ENCODE measurements around the gene FOSL2.

The FOSL2 gene

DNA sequence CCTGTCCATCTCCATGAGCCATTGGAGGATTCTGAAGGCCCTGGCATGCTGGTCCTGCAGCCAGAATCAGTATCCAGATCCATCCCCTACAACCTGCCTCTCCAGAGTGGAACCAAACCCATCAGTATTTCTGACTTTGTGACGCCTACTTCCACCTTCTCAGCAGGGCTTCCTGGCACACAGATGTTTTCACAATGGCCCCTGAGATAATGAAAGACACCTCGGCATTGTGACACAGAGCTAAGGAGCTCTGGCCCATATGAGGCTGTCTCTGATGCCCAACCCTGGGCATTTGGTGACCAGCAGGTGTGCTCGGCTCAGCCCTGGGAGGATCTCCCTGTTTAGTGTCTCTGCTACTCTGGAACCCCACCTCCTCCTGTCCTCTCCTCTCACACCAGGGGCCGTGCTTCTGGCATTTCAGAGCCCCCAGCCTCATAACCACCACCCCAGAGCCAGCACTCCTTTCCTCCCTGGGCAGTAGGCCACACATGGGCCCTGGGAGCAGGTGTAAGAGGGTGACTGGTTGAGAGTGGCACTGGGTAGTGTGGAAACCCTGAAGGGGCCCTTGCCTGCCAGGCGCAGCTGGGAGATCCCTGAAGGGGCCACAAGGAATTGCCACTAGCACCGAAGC is 38.2 kb downstream of the FOSL2 start:
- H3K79me2 ChIP-seq (ENCODE audit: control insufficient read depth, insufficient read depth, low read length): no peaks in the 10 kb centered on the region

DNA sequence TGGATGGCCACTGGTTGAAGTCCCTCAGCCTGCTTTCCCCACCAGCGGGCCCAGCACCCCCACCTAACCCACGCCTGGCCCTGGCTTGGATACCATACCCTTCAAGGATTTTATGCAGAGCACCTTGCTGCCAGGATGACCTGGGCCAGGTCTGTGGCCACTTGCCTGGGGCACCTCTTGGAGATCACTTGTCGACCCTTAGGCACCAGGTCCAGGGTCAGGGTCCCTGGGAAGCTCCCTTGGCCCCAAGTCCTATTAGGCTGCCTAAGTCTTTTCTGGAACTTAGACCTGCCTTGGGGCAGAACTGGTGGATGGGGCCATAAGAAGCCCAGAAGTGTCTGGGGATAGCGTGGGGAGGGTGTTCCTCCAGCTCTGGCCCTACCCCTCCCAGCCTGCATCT is 39.1 kb downstream of the FOSL2 start:
- Histone ChIP-seq H3K56ac (ENCODE audit: low read length) (no peak overlapping the region), H3K27ac (ENCODE audit: low read depth, low read length) (no peak overlapping the region), H3K36me3 (ENCODE audit: control insufficient read depth, insufficient read depth, low read length) (no peaks in the 10 kb centered on the region), H2BK15ac (replicated peaks; ENCODE audit: low read depth) (no peak overlapping the region), H3K4me3 (ENCODE audit: low read length) (no peak overlapping the region), H2BK5ac (ENCODE audit: low read length) (no peak overlapping the region), H3K4ac (ENCODE audit: low read depth, low read length) (no peak overlapping the region), H2BK120ac (ENCODE audit: low read depth, low read length) (no peak overlapping the region), H2AK5ac (ENCODE audit: low read length) (no peak overlapping the region), H4K8ac (ENCODE audit: low read depth, low read length) (no peak overlapping the region), H3K79me2 (ENCODE audit: control insufficient read depth, insufficient read depth, low read length) (no peaks in the 10 kb centered on the region), H3K79me1 (ENCODE audit: low read length) (no peaks in the 10 kb centered on the region), H3K27me3 (ENCODE audit: insufficient read depth, low read length, poor library complexity) (no peaks in the 10 kb centered on the region), H3K4me2 (ENCODE audit: low read length) (no peak overlapping the region), H3K4me1 (ENCODE audit: control insufficient read depth, low read depth, low read length) (no peaks in the 10 kb centered on the region), H3K23ac (ENCODE audit: low read length) (no peak overlapping the region), H4K5ac (ENCODE audit: low read length) (no peak overlapping the region), H3K9ac (ENCODE audit: low read length) (no peak overlapping the region), H3K18ac (ENCODE audit: low read length) (no peak overlapping the region)
- no CpG with 5 or more reads among the region's 4 CpGs for WGBS (ENCODE audit: extremely low coverage, insufficient coverage, low lambda C conversion rate)
- no peak for DNase-seq

More for the DNA sequence above, 38.2 kb downstream of the FOSL2 start:
- no peaks in the 10 kb centered on the region for H3K79me1 ChIP-seq (ENCODE audit: low read length)
- no peak overlapping the region for H3K9ac ChIP-seq (ENCODE audit: low read length)
- H3K36me3 ChIP-seq (ENCODE audit: control insufficient read depth, insufficient read depth, low read length): no peaks in the 10 kb centered on the region
- H4K5ac ChIP-seq (ENCODE audit: low read length): no peak overlapping the region
- no peak overlapping the region for H4K8ac ChIP-seq (ENCODE audit: low read depth, low read length)
- H3K56ac ChIP-seq (ENCODE audit: low read length): no peak overlapping the region
- no peak overlapping the region for H2AK5ac ChIP-seq (ENCODE audit: low read length)
- H3K27ac ChIP-seq (ENCODE audit: low read depth, low read length): no peak overlapping the region
- H2BK15ac ChIP-seq (replicated peaks; ENCODE audit: low read depth): no peak overlapping the region
- H3K4me2 ChIP-seq (ENCODE audit: low read length): no peak overlapping the region
- WGBS (ENCODE audit: extremely low coverage, insufficient coverage, low lambda C conversion rate): no CpG with 5 or more reads among the region's 6 CpGs
- no peaks in the 10 kb centered on the region for H3K27me3 ChIP-seq (ENCODE audit: insufficient read depth, low read length, poor library complexity)
- no peak overlapping the region for H2BK120ac ChIP-seq (ENCODE audit: low read depth, low read length)
- no peak overlapping the region for H3K18ac ChIP-seq (ENCODE audit: low read length)
- H3K4ac ChIP-seq (ENCODE audit: low read depth, low read length): no peak overlapping the region
- H3K4me3 ChIP-seq (ENCODE audit: low read length): no peak overlapping the region
- H3K4me1 ChIP-seq (ENCODE audit: control insufficient read depth, low read depth, low read length): no peaks in the 10 kb centered on the region
- H3K23ac ChIP-seq (ENCODE audit: low read length): no peak overlapping the region
- H2BK5ac ChIP-seq (ENCODE audit: low read length): no peak overlapping the region
- peak; percentile 46 for DNase-seq

DNA sequence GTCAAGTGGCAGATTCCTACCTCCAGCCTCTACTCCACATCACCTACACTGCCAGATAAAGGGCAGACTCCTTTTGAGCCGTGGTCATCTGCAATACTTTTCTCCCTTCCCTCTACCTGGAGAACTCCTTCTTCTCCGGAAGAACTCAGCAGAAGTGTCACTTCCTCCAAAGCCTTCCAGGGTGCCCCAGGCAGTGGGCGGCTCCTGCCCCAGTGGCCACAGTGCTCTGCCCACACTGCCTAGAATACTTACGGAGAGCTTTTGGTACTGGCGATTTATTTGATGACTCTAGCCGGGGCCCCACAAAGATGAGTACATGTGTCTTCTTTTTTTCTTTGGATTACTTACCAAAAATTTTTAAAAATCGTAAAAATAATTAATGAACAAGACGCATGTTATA is 39.7 kb downstream of the FOSL2 start:
- WGBS (ENCODE audit: extremely low coverage, insufficient coverage, low lambda C conversion rate): no CpG with 5 or more reads among the region's 8 CpGs
- Histone ChIP-seq H3K79me2 (ENCODE audit: control insufficient read depth, insufficient read depth, low read length) (no peaks in the 10 kb centered on the region), H4K8ac (ENCODE audit: low read depth, low read length) (no peak overlapping the region), H3K27ac (ENCODE audit: low read depth, low read length) (no peak overlapping the region), H4K5ac (ENCODE audit: low read length) (no peak overlapping the region), H2BK15ac (replicated peaks; ENCODE audit: low read depth) (no peak overlapping the region), H3K27me3 (ENCODE audit: insufficient read depth, low read length, poor library complexity) (no peaks in the 10 kb centered on the region), H2BK120ac (ENCODE audit: low read depth, low read length) (no peak overlapping the region), H2BK5ac (ENCODE audit: low read length) (no peak overlapping the region), H3K4me3 (ENCODE audit: low read length) (no peak overlapping the region), H3K4me2 (ENCODE audit: low read length) (no peak overlapping the region), H3K23ac (ENCODE audit: low read length) (no peak overlapping the region), H3K9ac (ENCODE audit: low read length) (no peak overlapping the region), H3K18ac (ENCODE audit: low read length) (no peak overlapping the region), H3K36me3 (ENCODE audit: control insufficient read depth, insufficient read depth, low read length) (no peaks in the 10 kb centered on the region), H3K4ac (ENCODE audit: low read depth, low read length) (no peak overlapping the region), H3K56ac (ENCODE audit: low read length) (no peak overlapping the region), H3K79me1 (ENCODE audit: low read length) (no peaks in the 10 kb centered on the region), H2AK5ac (ENCODE audit: low read length) (no peak overlapping the region), H3K4me1 (ENCODE audit: control insufficient read depth, low read depth, low read length) (no peaks in the 10 kb centered on the region)
- DNase-seq: no peak

DNA sequence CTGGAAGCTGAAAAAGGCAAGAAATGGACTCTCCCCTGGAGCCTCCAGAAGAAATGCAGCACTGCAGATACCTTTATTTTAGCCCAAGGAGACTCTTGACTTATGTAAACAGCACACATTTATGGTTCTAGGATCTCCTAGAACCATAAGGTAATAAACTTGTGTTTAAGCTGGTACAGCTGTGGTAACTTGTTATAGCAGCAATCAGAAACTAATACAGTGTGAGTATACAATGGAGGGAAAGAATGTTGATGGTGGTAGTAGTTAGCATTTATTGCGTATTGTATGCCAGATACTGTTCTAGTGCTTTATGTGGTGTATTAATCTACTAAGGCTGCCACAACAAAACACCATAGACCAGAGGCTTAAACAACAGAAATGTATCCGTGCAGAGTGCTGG is 40.6 kb downstream of the FOSL2 start:
- no peak overlapping the region for H2BK15ac ChIP-seq (replicated peaks; ENCODE audit: low read depth)
- WGBS (ENCODE audit: extremely low coverage, insufficient coverage, low lambda C conversion rate): no CpG with 5 or more reads among the region's 2 CpGs
- no peak overlapping the region for H2AK5ac ChIP-seq (ENCODE audit: low read length)
- H3K23ac ChIP-seq (ENCODE audit: low read length): no peak overlapping the region
- H3K27ac ChIP-seq (ENCODE audit: low read depth, low read length): no peak overlapping the region
- no peak overlapping the region for H3K4me3 ChIP-seq (ENCODE audit: low read length)
- H3K56ac ChIP-seq (ENCODE audit: low read length): no peak overlapping the region
- H3K4me1 ChIP-seq (ENCODE audit: control insufficient read depth, low read depth, low read length): no peaks in the 10 kb centered on the region
- no peak overlapping the region for H3K4me2 ChIP-seq (ENCODE audit: low read length)
- no peaks in the 10 kb centered on the region for H3K36me3 ChIP-seq (ENCODE audit: control insufficient read depth, insufficient read depth, low read length)
- no peaks in the 10 kb centered on the region for H3K79me1 ChIP-seq (ENCODE audit: low read length)
- H2BK120ac ChIP-seq (ENCODE audit: low read depth, low read length): no peak overlapping the region
- H4K8ac ChIP-seq (ENCODE audit: low read depth, low read length): no peak overlapping the region
- H3K9ac ChIP-seq (ENCODE audit: low read length): no peak overlapping the region
- H3K18ac ChIP-seq (ENCODE audit: low read length): no peak overlapping the region
- no peak overlapping the region for H2BK5ac ChIP-seq (ENCODE audit: low read length)
- no peak for DNase-seq
- H3K79me2 ChIP-seq (ENCODE audit: control insufficient read depth, insufficient read depth, low read length): no peaks in the 10 kb centered on the region
- H3K27me3 ChIP-seq (ENCODE audit: insufficient read depth, low read length, poor library complexity): no peaks in the 10 kb centered on the region
- no peak overlapping the region for H3K4ac ChIP-seq (ENCODE audit: low read depth, low read length)
- H4K5ac ChIP-seq (ENCODE audit: low read length): no peak overlapping the region

DNA sequence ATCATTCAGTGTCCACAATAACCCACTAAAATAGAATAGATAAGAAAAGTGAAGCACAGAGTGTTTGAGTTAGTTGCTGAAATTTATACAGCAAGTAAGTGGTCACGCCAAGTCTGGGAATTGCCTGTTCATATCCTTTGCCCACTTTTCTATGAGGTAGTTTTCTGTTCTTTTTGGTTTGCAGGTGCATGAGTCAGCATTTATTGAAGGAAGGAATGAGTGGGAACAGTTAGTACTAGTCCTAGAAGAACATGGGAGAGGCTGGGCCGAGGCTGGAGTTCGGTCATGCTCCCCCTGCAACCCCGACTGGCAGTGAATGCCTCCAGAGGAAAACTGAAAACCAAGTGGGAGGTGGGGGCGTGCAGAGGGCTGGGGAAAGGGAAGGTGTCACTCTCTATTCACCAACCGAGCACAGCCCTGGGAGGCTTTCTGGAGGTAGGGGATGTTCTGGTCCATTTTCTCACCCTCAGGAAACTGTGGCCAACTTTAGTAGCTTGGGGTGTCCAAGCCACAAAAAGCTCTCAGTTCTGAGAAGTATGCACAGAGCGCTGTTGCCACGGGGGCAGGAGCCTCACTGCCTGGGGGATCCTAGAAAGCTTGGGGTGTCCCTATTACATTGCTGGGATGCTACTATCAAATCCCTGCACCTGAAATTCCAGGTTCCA is 41.4 kb downstream of the FOSL2 start:
- Histone ChIP-seq H3K27ac (ENCODE audit: low read depth, low read length) (no peak overlapping the region), H2BK15ac (replicated peaks; ENCODE audit: low read depth) (no peak overlapping the region), H3K4me1 (ENCODE audit: control insufficient read depth, low read depth, low read length) (no peaks in the 10 kb centered on the region), H3K56ac (ENCODE audit: low read length) (no peak overlapping the region), H3K9ac (ENCODE audit: low read length) (no peak overlapping the region), H3K4me3 (ENCODE audit: low read length) (no peak overlapping the region), H4K8ac (ENCODE audit: low read depth, low read length) (no peak overlapping the region), H3K27me3 (ENCODE audit: insufficient read depth, low read length, poor library complexity) (no peaks in the 10 kb centered on the region), H2BK120ac (ENCODE audit: low read depth, low read length) (no peak overlapping the region), H3K4me2 (ENCODE audit: low read length) (no peak overlapping the region), H4K5ac (ENCODE audit: low read length) (no peak overlapping the region), H3K36me3 (ENCODE audit: control insufficient read depth, insufficient read depth, low read length) (no peaks in the 10 kb centered on the region), H3K79me2 (ENCODE audit: control insufficient read depth, insufficient read depth, low read length) (no peaks in the 10 kb centered on the region), H3K4ac (ENCODE audit: low read depth, low read length) (no peak overlapping the region), H2BK5ac (ENCODE audit: low read length) (no peak overlapping the region), H3K18ac (ENCODE audit: low read length) (no peak overlapping the region), H2AK5ac (ENCODE audit: low read length) (no peak overlapping the region), H3K79me1 (ENCODE audit: low read length) (no peaks in the 10 kb centered on the region), H3K23ac (ENCODE audit: low read length) (no peak overlapping the region)
- no CpG with 5 or more reads among the region's 8 CpGs for WGBS (ENCODE audit: extremely low coverage, insufficient coverage, low lambda C conversion rate)
- DNase-seq: no peak

DNA sequence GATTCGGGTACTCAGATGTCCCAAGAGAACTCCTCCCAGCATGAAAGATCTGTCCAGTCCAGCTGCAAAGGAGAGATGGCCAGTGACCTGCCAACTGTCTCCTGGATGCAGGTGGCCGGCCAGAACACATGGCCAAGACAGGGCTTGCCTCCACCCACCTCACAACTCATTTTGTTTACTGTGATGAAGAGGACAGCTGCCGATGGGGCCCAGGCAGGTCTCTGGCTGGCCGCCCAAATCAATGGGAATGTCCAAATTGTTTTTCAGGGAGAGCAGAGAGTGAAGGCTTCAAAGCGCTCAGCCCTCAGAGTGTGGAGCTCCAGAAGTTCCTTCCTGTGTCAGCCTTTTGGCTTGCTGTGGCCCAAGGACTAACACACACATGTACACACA is 41.9 kb downstream of the FOSL2 start:
- Histone ChIP-seq H3K27ac (ENCODE audit: low read depth, low read length) (no peak overlapping the region), H3K9ac (ENCODE audit: low read length) (no peak overlapping the region), H3K4me3 (ENCODE audit: low read length) (no peak overlapping the region), H2BK15ac (replicated peaks; ENCODE audit: low read depth) (no peak overlapping the region), H3K18ac (ENCODE audit: low read length) (no peak overlapping the region), H3K4ac (ENCODE audit: low read depth, low read length) (no peak overlapping the region), H2AK5ac (ENCODE audit: low read length) (no peak overlapping the region), H3K79me2 (ENCODE audit: control insufficient read depth, insufficient read depth, low read length) (no peaks in the 10 kb centered on the region), H4K8ac (ENCODE audit: low read depth, low read length) (no peak overlapping the region), H3K4me2 (ENCODE audit: low read length) (no peak overlapping the region), H3K4me1 (ENCODE audit: control insufficient read depth, low read depth, low read length) (no peaks in the 10 kb centered on the region), H2BK5ac (ENCODE audit: low read length) (no peak overlapping the region), H3K79me1 (ENCODE audit: low read length) (no peaks in the 10 kb centered on the region), H4K5ac (ENCODE audit: low read length) (no peak overlapping the region), H3K27me3 (ENCODE audit: insufficient read depth, low read length, poor library complexity) (no peaks in the 10 kb centered on the region), H3K36me3 (ENCODE audit: control insufficient read depth, insufficient read depth, low read length) (no peaks in the 10 kb centered on the region), H2BK120ac (ENCODE audit: low read depth, low read length) (no peak overlapping the region), H3K23ac (ENCODE audit: low read length) (no peak overlapping the region), H3K56ac (ENCODE audit: low read length) (no peak overlapping the region)
- no CpG with 5 or more reads among the region's 5 CpGs for WGBS (ENCODE audit: extremely low coverage, insufficient coverage, low lambda C conversion rate)
- no peak for DNase-seq
